Endothelial cell of umbilical vein (primary cell): Measurements from ENCODE around the gene F2. TPM values are rescaled to one million over a fixed set of nuclear protein-coding genes. Genes with fewer than 3 reads are reported as not detected.

Source experiments
- BruUV-seq: library from RNA; stranded (reverse); fragments of 400-500 nt; replicated peaks from 2 replicates; lab custom pipeline; 2021; lab: Mats Ljungman, UMichigan
- CTCF ChIA-PET: fragments of 300-600, 350-600 bp; sonication (Branson Sonifier 250); formaldehyde crosslinking; loops from one replicate; lab custom pipeline; 2021; ENCODE audit warnings: antibody characterized with exemption, inconsistent platforms; lab: Charles Lee
- POLR2A ChIA-PET: fragments of 300-600, 350-600 bp; sonication (Branson Sonifier 250); formaldehyde crosslinking; loops from one replicate; lab custom pipeline; 2021; ENCODE audit warnings: antibody characterized with exemption, inconsistent platforms; lab: Charles Lee
- DNase-seq: peaks from one replicate; pipeline ENCODE4 v3.0.0-alpha.2; 2011; ENCODE audit warnings: low read depth, low spot score
- FAIRE-seq: peaks from 2 replicates; lab custom pipeline; 2011; peaks lifted over from hg19 to GRCh38; lab: Jason Lieb, UNC
- H2AFZ ChIP-seq: 2 replicates; pipeline ENCODE4 v1.6.0; 2012; ENCODE audit warnings: low read depth, low read length, control low read depth, inconsistent platforms
- H3K27ac ChIP-seq: 2 replicates; pipeline ENCODE4 v1.5.1; 2011; ENCODE audit warnings: low read depth, mild to moderate bottlenecking, control low read depth, low read length, moderate library complexity; ENCODE audit not compliant: insufficient read depth
- H3K27me3 ChIP-seq, 2 experiments: 2 replicates each; pipeline versions ENCODE4 v1.6.0 to v1.6.1; 2011; ENCODE audit warnings: low read length in 2 of 2, mixed read lengths in 1 of 2; ENCODE audit not compliant: control insufficient read depth in 2 of 2, insufficient read depth in 2 of 2
- H3K36me3 ChIP-seq, 2 experiments: 2 replicates in 1 of 2; 3 replicates in 1 of 2; pipeline ENCODE4 v1.5.1; 2011; ENCODE audit warnings: low read length in 2 of 2, mild to moderate bottlenecking in 1 of 2, moderate library complexity in 1 of 2; ENCODE audit not compliant: control insufficient read depth in 2 of 2, insufficient read depth in 2 of 2; ENCODE audit errors: extremely low read depth in 1 of 2
- H3K4me1 ChIP-seq: 3 replicates; pipeline ENCODE4 v1.5.1; 2011; ENCODE audit warnings: mild to moderate bottlenecking, low read length; ENCODE audit not compliant: control insufficient read depth, insufficient read depth; ENCODE audit errors: extremely low read depth
- H3K4me2 ChIP-seq: 2 replicates; pipeline ENCODE4 v1.6.1; 2011; ENCODE audit warnings: low read length, control low read depth, mixed read lengths; ENCODE audit not compliant: insufficient read depth
- H3K4me3 ChIP-seq, 3 experiments: fragments of 200-600 bp in 1 of 3; sonication (generic), shearing (Covaris generic) in 1 of 3; replicated peaks in 1 of 3; 2 replicates each; pipeline ENCODE4 v1.5.1; 2011 to 2016; ENCODE audit warnings: control low read depth in 3 of 3, low read length in 3 of 3, mild to moderate bottlenecking in 2 of 3, inconsistent platforms in 1 of 3, low read depth in 1 of 3, moderate library complexity in 1 of 3; ENCODE audit not compliant: insufficient read depth in 1 of 3
- H3K79me2 ChIP-seq: 2 replicates; pipeline ENCODE4 v1.6.0; 2012; ENCODE audit warnings: low read length, inconsistent platforms; ENCODE audit not compliant: control insufficient read depth, insufficient read depth
- H3K9ac ChIP-seq: replicated peaks from 2 replicates; pipeline ENCODE3; 2011; ENCODE audit warnings: low read length, control low read depth; ENCODE audit not compliant: insufficient read depth; ENCODE audit errors: extremely low read depth
- H3K9me1 ChIP-seq: replicated peaks from 3 replicates; pipeline ENCODE4 v1.6.0; 2011; ENCODE audit warnings: mild to moderate bottlenecking, low read length; ENCODE audit not compliant: control insufficient read depth, insufficient read depth; ENCODE audit errors: extremely low read depth
- H3K9me3 ChIP-seq: replicated peaks from 2 replicates; pipeline ENCODE4 v1.5.1; 2012; ENCODE audit warnings: low read length, inconsistent platforms; ENCODE audit not compliant: control insufficient read depth, insufficient read depth
- H4K20me1 ChIP-seq: replicated peaks from 2 replicates; pipeline ENCODE3; 2011; ENCODE audit warnings: mild to moderate bottlenecking, low read length; ENCODE audit not compliant: control insufficient read depth, insufficient read depth; ENCODE audit errors: extremely low read depth
- CTCF ChIP-seq, 2 donors: IDR thresholded peaks; 1 replicate in 1 of 2; 2 replicates in 1 of 2; pipeline ENCODE4 v1.5.1; 2011; ENCODE audit warnings: low read length in 2 of 2, mild to moderate bottlenecking in 2 of 2, moderate library complexity in 2 of 2, control low read depth in 1 of 2, inconsistent platforms in 1 of 2, low read depth in 1 of 2; ENCODE audit not compliant: insufficient read depth in 1 of 2; ENCODE audit errors: extremely low read depth in 1 of 2
- EZH2 ChIP-seq: IDR thresholded peaks from 2 replicates; pipeline ENCODE4 v1.6.1; 2012; ENCODE audit warnings: borderline replicate concordance, low read depth, mild to moderate bottlenecking, moderate library complexity, low read length, inconsistent platforms; ENCODE audit not compliant: severe bottlenecking
- FOS ChIP-seq: IDR thresholded peaks from 2 replicates; pipeline ENCODE4 v1.6.1; 2011; ENCODE audit warnings: mild to moderate bottlenecking, low read length, moderate library complexity, borderline replicate concordance; ENCODE audit not compliant: insufficient read depth
- GATA2 ChIP-seq: IDR thresholded peaks from 2 replicates; pipeline ENCODE4 v1.7.0; 2011; ENCODE audit warnings: low read depth, mild to moderate bottlenecking, moderate library complexity, mixed read lengths, low read length; ENCODE audit not compliant: insufficient read length, insufficient read depth
- JUN ChIP-seq: IDR thresholded peaks from 2 replicates; pipeline ENCODE4 v1.6.1; 2011; ENCODE audit warnings: borderline replicate concordance, low read depth; ENCODE audit not compliant: insufficient read length, insufficient read depth
- MAX ChIP-seq: IDR thresholded peaks from 2 replicates; pipeline ENCODE4 v1.6.1; 2011; ENCODE audit not compliant: insufficient read depth, insufficient read length
- MYC ChIP-seq: IDR thresholded peaks from one replicate; pipeline ENCODE4 v1.6.1; 2011; ENCODE audit warnings: mild to moderate bottlenecking, low read depth, low read length
- POLR2A ChIP-seq: IDR thresholded peaks from 2 replicates; pipeline ENCODE4 v1.6.1; 2012; ENCODE audit warnings: low read depth, mild to moderate bottlenecking, control low read depth, low read length
- POLR2AphosphoS5 ChIP-seq: IDR thresholded peaks from 2 replicates; pipeline ENCODE4 v1.6.1; 2012; ENCODE audit warnings: low read depth, mild to moderate bottlenecking, control low read depth, low read length, moderate library complexity; ENCODE audit not compliant: insufficient read depth
- dilution Hi-C: fragments of 300-500 bp; cut with MboI; formaldehyde crosslinking; loops from one replicate; pipeline ENCODE4 v1.15.0; 2019; ENCODE audit warnings: low sequenced_read_pairs; ENCODE audit not compliant: extremely low pct_ligation_motif_present
- intact Hi-C: fragments of 100-400 bp; cut with micrococcal nuclease; formaldehyde crosslinking; loops from one replicate; pipeline ENCODE4 v1.10.0; 2022
- polyA plus RNA-seq, 4 experiments: library from polyadenylated mRNA; depleted of rRNA in 3 of 4; stranded (reverse) in 3 of 4; unstranded in 1 of 4; fragments of >200 nt; gene quantifications; 2 replicates each; pipeline versions ENCODE4 v1.2.1 to v1.2.3, GENCODE V29; 2011 to 2012; ENCODE audit warnings: missing spikeins in 1 of 4
- total RNA-seq: library from RNA; stranded (reverse); gene quantifications from 2 replicates; pipeline ENCODE4 v1.2.3, GENCODE V29; 2021

The F2 gene
- total and polyA plus RNA-seq, 2 donors (not counting 3 experiments of a cell fraction or from before 2014, with no cell fraction given): 0.04 TPM; not detected in 1

- peaks cover 13 to 19% of the 10 kb centered on the region in 2 experiments for H3K36me3 ChIP-seq
- no peaks in the 10 kb centered on the region for H4K20me1 ChIP-seq
- ChIA-PET CTCF (interaction anchor here (1.0 to 1.2 kb wide), 2 partner anchors 14 to 19 kb away, joined by 3 read pairs; no protein-coding TSS in a partner anchor), POLR2A (no interaction called here)
- H2AFZ ChIP-seq: no peak overlapping the region
- intact Hi-C loops: no loop called here
- H3K4me1 ChIP-seq: peaks cover 4% of the 10 kb centered on the region
- TF ChIP-seq MYC (no peak), GATA2 (no peak), CTCF (IDR thresholded peaks at IDR 0.05; ENCODE audit: extremely low read depth in 1 of 2, insufficient read depth in 1 of 2, low read depth in 1 of 2, low read length in 2 of 2) (no peak), POLR2A (no peak), FOS (no peak), JUN (no peak), MAX (no peak), EZH2 (no peak), POLR2AphosphoS5 (no peak)
- H3K27ac ChIP-seq: no peak overlapping the region
- no peaks in the 10 kb centered on the region for H3K79me2 ChIP-seq
- no TSS peak for BruUV-seq
- H3K4me2 ChIP-seq: no peak overlapping the region
- FAIRE-seq (no peak), DNase-seq (no peak)
- no peaks in the 10 kb centered on the region for H3K9me3 ChIP-seq
- H3K9me1 ChIP-seq: no peaks in the 10 kb centered on the region
- H3K27me3 ChIP-seq: no peaks in the 10 kb centered on the region
- H3K4me3 ChIP-seq: no peak overlapping the region
- dilution Hi-C loops: no loop called here
- H3K9ac ChIP-seq: no peak overlapping the region
Measured at GRCh38 chr11:46738887-46739286, 19.9 kb downstream of the F2 start.
